ENCODE results near the gene PLXNA1.

Gene PLXNA1

DNA sequence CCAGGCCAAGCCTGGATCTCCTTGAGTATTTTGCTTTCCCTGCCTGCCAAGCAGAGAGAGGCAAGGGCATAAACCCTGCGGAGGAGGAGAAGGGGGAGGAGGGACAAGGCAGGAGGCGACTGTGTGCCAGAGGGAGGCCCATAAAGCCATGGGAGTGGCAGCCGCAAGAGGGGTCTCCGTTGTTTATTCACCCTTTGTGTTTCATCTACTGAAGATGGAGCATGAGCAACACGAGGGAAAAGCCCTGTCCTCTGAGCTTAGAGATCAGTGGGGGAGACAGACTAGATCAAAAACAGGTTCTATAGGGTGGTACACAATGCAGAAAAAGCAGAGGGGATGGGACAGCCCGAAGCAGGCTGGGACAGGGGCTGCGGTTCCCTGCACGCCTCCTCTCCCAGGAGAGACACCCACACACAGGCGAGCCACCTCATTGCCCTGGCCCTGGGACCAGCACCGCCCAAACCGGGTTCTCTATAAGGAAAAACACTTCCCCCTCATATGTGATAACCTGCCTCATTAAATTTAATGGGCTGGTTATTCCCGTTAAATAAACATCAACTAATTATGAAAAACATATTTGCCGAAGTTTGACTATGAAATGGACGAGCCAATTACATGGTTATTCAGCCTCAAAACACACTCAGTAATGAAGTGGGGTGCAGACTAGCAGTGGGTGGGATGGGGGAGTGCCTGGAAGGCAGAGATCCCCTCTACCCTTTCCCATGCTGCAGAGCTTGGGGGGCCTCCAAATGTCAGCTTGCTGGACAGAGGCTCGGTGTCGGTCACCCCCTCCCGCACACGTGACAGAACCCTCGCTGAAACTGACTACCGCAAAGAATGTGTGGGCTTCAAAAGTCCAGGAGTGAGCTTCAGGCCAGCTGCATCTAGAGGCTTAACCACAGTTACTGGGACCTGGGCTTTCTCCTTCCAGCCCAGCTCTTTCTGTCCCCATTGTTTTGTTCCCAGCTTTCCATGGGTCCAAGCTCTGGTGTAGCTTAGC is 14.2 kb upstream of the PLXNA1 start:
- no peak for DNase-seq (ENCODE audit: low spot score)

DNA sequence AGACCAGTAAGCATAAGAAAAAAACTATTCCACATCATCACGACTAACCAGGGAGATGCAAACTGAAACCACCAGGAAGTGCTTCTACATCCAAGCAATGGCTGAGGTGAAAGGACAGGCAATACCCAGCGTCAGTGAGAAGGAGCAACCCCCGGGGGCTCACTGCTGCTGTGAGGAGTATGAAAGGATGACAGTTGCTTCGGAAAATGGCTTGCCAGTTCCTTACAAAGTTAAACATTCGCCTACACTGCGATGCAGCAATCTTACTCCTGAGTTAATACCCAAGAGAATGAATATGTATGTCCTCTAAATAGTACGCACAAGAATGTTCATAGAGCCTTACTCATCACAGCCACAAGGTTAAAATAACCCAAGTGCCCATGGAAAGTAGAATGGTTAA is 13.3 kb upstream of the PLXNA1 start:
- no peak for DNase-seq (ENCODE audit: low spot score)

DNA sequence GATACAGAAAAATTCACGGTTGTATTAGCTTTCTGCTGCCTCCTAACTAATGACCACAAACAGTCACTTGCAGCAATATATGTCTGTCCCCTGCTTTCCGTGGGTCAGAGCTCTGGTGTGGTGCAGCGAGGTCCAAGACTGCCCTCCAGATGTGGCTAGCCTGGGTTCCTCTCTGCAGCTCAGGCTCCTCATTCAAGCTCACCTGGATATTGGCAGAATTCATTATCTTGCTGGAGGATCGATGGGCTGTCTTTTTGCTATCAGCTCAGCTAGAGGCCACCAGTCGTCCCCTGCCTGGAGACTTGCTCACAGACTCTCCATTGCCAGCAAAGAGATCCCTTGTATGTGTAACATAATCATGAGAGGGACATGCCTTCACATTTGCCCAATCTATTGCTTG is 12.8 kb upstream of the PLXNA1 start:
- no peak for DNase-seq (ENCODE audit: low spot score)

DNA sequence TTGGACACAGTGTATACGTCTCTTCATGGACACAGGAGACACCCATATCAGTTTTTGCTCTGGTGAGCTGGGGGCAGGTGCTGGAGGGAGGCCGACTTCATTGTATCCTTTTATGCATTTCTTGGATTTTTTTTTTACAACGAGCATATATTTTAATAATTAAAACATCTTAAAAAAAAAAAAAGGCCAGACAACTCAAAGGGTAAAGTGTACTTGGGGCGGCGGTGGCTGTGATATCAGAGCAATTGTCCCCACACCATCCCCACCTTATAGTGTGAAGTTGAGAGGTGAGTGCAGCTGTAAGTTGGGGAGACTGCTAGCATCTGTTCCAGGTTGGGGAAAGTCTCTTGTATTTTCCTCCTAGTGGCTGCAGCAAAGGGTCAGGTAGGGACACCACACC is 12.0 kb upstream of the PLXNA1 start:
- DNase-seq (ENCODE audit: low spot score), result no peak

DNA sequence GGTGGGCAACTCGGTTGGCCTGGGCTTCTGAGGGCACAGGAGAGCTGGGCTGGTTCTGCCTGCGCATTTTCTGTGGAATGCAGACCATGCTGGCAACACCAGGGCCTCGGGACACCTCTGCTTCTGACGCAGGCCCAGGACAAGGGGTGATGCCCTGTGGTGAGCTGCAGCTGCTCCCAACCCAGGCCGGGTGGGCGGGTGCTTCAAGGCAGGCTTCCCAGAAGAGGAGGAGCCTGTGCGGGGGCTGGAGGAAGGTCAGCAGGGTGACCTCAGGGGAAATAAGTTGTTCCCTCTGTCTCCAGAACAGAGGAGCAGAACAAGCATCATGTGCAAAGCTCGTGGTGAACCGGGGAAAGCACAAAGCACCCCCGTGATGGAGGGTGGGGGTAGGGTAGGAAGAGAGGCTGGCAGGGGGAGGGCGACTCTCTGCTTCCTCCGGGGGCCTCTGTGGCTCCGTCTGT is 11.0 kb upstream of the PLXNA1 start:
- peak; percentile 78 for DNase-seq (ENCODE audit: low spot score)

DNA sequence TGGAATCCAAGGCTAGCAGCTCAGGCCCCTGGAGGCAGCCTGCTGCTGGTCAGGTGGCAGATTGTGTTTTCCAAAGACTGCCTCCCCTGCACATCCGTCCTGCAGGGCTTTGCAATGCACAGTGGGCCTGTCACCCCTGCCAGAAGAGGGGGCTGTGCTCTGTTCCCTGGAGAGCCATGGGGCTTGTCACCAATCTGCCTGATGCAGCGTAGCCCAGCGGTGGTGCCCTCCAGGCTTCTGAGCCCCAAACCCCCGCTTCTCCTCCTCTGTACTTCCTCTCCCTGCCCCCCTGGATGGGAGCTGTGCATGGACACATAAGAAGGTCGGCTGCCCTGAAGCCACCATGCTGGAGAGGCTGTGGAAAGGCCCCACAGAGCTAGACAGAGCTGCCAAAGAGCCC is 10.0 kb upstream of the PLXNA1 start:
- no peak for DNase-seq (ENCODE audit: low spot score)

DNA sequence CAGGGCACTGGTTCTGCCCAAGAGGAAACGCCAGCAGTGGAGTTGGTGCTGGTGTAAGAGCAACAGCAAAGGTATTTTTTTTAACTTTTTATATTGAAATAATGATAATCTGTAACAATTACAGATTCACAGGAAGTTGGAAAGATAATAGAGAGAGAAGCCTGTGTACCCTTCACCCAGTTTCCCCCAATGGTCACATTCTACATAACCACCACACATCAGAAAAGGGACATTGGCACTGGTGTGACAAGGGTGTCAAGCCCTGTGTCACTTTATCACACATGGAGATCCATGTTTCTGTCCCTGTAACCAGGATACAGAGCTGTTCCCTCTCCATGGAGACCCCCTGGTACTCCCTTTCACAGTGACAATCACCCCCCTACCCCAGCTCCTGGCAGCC is 9.1 kb upstream of the PLXNA1 start:
- DNase-seq (ENCODE audit: low spot score), result no peak

DNA sequence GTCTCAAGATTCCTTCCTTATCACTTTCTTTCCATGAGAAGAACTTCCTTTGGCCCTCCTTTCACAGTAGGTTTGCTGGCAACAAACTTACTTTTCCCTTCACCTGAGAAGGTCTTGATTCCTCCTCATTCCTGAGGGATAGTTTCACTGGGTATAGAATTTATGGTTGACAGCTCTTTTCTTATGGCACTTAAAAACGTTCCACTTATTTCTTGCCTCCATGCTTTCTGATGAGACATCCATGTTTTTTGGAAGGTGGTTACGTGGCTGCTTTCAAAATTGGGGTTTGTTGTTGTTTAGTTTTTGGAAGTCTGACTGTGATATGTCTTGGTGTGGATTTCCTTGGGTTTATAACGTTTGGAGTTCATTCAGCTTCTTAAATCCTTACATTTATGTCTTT is 8.2 kb upstream of the PLXNA1 start:
- no peak for DNase-seq (ENCODE audit: low spot score)

DNA sequence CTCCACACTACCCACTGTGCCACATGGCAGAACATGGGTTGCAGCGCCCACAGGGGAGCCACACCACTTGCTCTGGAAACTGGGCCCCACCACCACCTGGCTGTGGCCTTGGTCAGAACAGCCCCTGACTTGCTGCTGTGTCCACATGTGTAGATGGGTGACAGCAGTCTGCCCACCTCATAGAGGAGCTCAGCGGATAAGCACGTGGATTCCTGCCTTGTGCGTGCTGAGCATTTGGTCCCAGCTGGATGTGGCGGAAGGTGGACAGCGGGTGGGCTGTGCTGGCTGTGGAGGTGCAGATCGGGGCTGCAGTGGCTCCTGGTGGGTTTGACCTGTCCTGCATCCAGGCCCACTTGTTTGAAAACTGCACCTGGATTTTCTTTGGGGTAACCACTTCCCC is 6.0 kb upstream of the PLXNA1 start:
- no peak for DNase-seq (ENCODE audit: low spot score)

DNA sequence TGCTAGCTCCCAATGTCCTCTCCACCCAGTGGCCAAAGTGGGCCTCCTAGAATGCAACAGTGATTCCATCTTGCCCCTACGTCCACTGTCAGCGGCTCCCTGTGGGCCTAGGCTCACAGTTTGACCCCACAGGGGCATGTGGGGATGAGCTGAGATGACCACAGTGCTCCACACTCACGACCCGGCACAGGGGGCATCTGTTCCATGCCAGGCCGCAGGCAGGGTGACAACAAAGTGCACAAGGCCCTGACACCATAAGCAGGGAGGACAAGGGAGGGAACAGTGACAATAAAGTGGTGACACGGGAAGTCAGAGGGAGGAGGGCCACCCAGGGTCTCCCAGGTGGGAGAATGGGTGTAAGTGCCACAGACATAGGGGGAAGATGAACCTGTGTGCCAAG is 5.1 kb upstream of the PLXNA1 start:
- DNase-seq (ENCODE audit: low spot score), result no peak

DNA sequence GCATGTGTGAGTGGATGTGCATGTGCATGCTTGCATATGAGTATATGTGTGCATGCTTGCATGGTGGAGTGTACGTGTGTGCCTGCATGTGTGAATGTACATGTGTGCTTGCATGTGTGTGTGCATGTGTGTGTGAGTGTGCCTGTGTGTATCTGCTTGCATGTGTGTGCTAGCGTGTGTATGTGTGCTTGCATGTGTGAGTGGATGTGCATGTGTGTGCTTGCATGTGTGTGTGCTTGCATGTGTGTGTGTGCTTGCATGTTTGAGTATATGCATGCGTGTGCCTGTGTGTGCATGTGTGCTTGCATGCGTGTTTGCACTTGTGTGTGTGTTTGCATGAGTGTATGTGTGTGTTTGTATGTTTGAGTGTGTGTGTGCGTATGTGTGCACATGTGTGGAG is 4.6 kb upstream of the PLXNA1 start:
- DNase-seq (ENCODE audit: low spot score), result no peak

DNA sequence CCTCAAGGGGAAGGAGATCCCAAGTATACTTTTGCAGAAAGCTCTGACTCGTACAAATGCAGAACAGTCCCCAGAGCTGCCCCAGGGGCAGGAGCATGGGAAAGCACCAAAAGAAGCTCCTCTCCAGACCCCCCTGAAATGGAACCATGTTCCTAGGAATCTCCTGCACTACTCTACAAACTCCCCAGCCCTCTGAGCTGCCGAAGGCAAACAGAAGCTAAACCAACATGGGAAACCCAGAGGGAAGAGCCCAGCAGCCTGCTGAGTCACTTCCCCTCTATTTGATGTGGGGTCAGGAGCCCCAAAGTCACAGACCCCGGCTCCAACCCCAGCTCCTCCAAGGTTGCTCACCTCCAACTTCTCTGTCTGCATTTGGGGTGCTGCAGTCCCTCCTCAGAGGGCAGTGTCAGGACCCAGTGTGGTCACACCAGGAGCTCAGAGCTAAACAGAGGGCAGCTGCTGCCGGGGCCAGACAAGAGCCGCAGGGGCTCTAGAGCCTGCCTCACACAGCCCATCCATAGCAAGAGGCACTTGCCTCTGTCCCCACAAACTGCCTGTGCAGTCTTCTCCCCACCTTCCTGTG is 3.8 kb upstream of the PLXNA1 start:
- DNase-seq (ENCODE audit: low spot score), result no peak

DNA sequence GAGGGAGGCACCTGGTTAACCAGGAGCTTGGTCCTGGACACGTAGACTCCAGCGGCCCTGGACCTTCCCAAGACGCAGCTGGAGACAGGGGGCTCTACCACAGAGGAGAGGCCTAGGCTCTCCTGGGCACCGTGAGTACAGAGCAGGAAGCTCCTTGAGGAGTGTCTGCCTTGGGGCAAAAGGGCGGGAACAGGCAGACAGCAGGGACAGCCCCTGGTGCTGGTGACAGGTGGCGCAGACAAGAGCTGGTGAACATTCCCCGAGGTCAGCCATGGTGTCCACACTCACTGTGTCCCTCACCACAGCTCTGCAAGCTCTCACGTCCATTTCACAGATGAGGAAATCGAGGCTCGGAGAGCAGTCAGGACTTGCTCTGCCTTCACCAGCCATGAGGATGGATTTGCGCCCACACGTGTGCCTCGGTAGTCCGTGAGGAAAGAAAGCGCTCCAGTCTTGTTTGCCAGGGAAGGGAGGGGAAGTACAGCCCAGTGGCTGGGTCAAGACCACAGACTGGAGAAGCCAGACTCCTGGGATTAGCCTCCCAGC is 2.6 kb upstream of the PLXNA1 start:
- DNase-seq (ENCODE audit: low spot score), result no peak

DNA sequence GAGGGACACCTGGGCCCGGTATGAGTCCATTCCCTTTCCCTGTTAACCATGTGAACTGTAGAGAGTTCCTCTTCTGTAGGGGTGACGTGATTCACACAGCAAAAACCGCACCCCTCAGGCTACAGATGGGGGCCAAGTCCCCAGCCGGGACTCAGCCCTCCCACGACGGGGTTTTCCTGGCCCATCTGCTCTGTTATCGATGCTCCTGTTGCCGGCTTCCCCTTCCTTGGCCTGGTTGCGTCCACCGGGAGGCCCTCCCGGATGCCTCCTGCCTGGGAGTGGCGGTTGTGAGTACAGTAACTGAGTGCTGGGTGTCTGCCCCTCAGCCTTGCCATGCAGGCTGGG is 817 bp upstream of the PLXNA1 start:
- DNase-seq (ENCODE audit: low spot score), result no peak

DNA sequence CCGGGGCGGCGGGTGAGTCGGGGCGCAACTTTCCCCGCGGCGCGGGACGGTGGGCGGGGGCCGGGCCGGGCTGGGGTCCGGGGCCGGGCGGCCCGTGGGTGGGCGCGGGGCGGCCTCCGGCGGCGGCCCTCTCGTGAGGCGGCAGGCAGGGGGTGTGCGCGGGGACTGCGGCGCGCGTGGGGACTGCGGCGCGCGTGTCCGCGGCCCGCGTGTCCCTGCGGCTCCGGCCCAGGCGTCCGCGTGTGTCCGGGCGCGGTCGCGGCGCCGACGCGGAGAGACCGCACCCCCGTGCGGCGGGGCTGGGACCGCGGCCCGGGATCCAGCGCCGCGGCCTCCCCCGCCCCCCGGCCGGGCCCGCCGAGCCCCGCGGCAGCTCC is 349 bp downstream of the PLXNA1 start:
- DNase-seq (ENCODE audit: low spot score), result peak; percentile 70

DNA sequence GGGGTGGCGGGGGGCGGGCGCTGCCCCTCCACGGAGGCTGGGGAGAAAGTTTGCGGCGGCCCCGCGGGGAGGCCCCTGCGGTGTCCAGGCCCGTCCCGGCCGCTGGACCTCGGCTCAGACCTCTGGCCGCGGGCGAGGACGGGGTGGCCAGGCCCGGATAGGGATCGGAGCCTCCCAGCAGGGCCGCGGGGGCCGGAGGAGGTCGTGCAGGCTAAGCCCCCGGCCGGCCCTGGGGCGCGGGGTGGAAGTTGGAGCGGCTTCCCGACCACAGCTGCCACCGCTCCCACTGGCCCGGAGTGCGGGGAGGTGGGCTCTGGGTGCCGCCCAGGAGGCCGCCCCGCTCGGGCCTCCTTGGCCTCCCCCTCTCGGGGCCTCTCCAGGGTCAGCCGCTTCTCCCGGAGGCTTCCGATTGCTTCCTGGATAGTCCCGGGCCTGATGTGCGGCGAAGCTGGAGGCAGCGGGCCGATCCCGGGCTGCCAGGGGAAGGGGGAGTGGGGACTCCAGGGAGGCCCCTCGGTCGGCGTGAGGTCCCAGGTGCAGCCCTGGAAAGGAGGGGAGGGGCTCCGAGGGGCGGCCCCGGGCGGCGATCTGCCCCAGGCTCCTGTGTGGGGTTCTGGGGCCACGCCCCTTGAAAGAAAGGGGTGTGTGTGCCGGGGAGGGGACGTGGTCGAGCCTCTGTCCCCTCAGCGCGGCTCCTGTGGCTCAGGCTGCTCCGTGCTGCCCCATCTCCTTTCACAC is 907 bp downstream of the PLXNA1 start:
- peak; percentile 40 for DNase-seq (ENCODE audit: low spot score)

DNA sequence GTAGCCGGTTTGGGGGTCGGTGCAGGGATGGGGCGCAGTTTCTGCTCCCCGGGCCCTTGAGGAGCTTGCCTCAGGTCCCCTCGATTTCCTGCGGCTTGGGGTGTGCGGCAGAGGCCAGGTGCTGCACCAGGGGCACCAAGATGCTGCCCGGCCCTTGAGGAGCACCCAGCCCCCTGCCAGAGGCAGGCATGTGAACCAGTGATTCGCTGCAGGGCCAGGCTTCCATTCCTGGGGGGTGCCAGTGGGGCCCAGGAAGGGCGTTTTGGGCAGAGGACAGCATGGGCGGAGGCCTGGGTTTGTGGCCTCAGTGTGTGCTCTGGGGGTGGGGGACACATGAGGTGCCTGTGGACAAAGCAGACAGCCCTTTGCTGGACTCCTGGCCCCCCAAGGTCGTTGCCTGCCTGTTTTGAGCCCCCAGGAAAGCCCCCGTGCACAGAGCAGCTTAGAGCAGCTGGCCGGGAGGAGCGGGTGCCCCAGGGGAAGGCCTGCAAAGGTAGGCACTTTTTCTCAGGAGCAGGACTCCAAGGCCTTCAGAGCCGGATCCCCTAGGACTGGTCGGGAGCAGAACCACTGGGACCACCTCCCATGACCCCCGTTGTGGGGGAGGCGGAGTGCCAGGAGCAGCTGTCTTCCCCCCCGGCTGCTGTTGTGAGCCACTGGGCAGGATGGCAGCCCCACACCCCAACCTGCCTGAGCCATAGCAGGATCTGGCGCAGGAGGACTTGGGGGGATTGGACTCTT is 1.6 kb downstream of the PLXNA1 start:
- DNase-seq (ENCODE audit: low spot score), result no peak

DNA sequence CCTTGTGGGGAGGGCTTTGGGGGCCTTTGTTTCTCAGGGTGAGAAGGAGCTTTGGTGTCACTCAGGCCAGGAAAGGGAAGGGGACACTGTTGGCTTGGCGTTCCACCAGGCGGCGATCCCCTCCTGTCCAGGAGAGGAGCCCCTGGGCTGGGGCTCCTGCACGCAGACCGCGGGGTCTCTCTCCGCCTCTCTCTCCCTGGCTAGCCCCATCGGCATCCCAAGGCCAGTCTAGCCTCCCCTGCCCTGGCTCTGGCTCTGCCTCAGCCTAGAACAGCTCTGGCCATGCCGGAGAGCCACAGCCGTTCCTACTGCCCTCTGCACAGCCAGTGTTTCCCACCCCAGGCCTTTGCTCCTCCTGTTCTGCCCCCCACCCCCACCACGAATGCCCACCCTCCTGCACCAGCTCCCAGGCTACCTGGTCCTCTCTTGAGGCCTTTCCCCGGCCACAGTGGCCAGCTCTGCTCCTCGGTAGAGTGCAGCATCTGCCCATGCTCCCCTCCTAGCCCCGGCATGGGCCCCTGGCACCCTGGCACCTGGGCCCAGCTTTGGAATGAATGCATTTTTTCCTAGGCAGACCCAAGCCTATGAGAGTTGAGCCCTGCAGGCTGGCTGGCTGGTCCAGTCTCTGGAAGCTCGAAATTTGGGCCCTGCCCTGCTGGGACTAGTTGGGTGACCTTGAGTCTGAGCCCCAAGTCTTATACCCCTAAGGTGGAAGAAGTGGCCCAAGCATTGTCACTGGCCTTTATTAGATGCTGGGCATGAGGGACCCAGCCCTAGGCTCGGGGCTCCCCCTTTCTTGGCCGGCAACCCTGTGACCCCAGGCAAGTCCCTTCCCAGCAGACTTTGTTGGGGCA is 2.4 kb downstream of the PLXNA1 start:
- DNase-seq (ENCODE audit: low spot score), result no peak

DNA sequence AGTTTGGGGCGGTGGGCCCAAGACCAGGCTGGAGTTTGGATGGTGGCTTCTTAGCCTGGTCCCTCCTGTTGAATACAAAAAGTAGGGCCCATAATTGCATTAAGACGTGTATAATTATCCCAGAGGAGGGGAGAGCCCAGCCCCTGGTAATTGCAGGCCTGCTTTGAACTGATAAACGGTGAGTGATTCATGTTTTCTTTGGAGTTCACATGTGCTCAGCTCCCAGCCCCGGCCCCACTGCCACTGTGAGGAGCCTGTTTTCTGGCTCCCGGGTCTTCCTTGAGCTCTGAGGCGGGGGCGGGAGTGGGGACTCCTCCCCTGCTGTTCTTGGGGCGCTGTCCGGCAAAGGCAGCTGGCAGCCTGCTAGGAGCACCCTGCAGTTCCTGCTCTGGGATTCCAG is 3.1 kb downstream of the PLXNA1 start:
- peak; percentile 27 for DNase-seq (ENCODE audit: low spot score)

DNA sequence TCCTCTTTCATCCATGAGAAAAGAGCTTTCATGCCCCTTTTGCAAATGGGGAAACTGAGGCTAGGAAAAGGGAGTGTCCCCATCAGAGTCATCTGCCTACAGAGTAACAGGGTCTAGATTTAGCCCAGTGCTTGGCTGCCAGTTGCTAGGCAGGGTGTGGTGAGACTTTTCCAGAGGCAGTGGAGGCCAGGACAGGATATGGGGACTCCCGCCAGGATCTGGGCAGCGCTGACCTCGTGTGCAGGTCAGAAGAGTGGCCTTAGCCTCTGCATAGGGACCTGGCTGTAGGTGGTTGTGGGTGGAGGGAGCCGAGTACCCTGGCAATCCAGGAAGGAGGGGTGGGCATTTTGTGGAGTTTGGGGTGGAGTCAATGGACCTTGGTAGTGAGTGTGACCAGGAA is 4.2 kb downstream of the PLXNA1 start:
- DNase-seq (ENCODE audit: low spot score), result no peak

DNA sequence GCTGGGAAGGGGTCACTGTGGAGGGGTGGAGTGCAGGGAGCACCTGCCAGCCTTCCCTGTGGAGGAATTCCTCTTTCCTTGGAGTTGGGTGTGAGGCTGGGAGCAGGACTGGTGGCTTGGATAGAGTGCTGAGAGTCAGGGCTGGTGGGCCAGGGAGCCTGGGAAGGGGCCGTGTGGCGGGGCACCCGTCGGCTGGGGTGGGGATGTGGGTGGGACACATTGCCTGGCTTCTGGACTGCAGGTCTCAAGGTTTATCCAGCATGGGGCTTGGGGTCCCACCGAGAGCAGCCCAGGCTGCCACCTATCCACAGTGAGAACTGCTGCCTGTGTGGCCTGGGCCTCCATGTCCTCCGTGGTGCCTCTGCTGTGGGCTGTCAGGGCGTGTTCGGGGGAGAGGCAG is 4.7 kb downstream of the PLXNA1 start:
- DNase-seq (ENCODE audit: low spot score), result no peak
